GM12801 (cell line): ENCODE measurements around the gene DCDC2C.

ENCODE experiments used
- TF ChIP-seq, protein P1 (sequence below): IDR thresholded peaks from one replicate; pipeline ENCODE4 v1.5.1; 2011; ENCODE audit warnings: control low read depth; ENCODE audit not compliant: insufficient read length; ENCODE audit errors: extremely low read depth

The DCDC2C gene

GRCh38 chr2:3742743-3743508 is 39.6 kb downstream of the DCDC2C start:
- TF ChIP-seq, protein P1, sequence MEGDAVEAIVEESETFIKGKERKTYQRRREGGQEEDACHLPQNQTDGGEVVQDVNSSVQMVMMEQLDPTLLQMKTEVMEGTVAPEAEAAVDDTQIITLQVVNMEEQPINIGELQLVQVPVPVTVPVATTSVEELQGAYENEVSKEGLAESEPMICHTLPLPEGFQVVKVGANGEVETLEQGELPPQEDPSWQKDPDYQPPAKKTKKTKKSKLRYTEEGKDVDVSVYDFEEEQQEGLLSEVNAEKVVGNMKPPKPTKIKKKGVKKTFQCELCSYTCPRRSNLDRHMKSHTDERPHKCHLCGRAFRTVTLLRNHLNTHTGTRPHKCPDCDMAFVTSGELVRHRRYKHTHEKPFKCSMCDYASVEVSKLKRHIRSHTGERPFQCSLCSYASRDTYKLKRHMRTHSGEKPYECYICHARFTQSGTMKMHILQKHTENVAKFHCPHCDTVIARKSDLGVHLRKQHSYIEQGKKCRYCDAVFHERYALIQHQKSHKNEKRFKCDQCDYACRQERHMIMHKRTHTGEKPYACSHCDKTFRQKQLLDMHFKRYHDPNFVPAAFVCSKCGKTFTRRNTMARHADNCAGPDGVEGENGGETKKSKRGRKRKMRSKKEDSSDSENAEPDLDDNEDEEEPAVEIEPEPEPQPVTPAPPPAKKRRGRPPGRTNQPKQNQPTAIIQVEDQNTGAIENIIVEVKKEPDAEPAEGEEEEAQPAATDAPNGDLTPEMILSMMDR = no peak

GRCh38 chr2:3743951-3744555 is 40.7 kb downstream of the DCDC2C start:
- TF ChIP-seq, protein P1 = no peak

- TF ChIP-seq, protein P1 = no peak
Measured at GRCh38 chr2:3745920-3746319, 42.5 kb downstream of the DCDC2C start.

DNA sequence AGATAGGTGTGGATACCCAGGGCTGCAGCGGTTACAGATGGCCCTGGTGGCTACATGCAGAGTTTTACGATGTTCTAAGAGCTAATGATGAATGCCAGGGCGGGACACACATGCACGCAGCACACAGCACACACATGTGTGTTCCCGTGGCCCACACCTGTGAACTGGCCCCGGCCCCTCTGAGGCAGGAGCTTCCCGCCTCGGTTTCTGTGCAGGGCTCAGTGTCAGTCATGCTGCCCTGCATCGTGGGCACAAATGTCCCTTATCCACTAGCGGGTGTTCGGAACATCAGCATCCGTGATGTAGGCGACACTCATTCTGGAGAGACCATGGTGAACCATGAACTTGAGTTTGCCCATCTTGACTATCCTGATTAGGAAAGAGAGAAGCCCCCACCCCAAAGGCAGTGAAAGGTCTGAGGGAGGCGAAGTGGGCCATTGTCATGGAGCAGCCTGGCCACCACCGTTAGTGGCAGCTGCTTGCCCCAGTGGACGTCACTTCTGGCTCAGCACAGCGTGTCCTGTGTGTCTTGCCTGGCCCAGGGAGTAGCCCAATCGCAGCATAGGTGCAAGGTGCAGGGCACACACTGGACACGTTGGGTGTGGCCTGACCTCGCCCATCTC is 43.8 kb downstream of the DCDC2C start:
- TF ChIP-seq, protein P1 = no peak

DNA sequence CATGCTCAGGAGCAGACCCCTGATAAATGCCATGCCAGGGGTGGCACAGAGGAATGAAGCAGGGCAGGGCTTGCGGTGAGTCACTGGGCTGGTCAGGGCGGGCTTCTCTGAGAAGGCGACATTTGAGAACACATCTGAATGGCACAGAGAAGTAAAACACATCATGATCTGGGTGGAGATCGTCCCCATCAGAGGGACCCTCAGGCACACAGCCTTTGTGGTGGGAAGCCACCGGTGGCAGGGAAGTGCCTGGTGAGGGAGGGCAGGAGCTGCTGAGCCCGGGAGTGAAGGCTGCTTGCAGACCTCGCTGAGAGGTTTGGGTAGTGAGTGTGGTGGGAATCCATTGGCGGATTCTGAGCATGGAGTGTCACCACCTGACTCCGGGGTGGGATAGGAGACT is 44.5 kb downstream of the DCDC2C start:
- TF ChIP-seq, protein P1 = no peak

DNA sequence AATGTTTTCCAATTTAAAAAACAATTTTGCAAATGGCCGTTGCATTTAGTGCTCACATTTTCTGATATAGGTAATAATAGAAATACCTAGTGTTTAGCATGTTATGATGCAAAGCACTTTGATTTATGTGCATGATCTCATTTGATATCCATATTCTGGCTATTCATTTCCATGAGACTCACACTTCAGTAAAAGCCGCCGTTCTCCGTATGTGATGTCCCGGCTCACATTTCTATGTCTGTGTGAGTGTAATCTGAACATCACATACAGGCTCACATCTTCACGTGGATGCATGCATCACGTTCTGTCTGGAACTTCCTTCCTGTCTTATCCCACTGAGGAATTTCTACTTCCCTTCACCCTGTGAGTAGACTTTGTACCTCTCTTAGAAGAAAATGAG is 45.8 kb downstream of the DCDC2C start:
- TF ChIP-seq, protein P1 = no peak

- TF ChIP-seq, protein P1 = no peak
Measured at GRCh38 chr2:3751251-3751650, 47.9 kb downstream of the DCDC2C start.
